SK-N-SH treated with all-trans-retinoic acid at 6 μM for 48 hours (cell line): ENCODE results near the gene NGEF.

ENCODE experiments used
- ATAC-seq: fragments of 200-7000 bp; cut with Tn5 transposase; 3 replicates; pipeline ENCODE4 v1.9.1; 2020; ENCODE audit warnings: mild to moderate bottlenecking, moderate library complexity
- ARNTL ChIP-seq: fragments of 450-650 bp; formaldehyde crosslinking; IDR thresholded peaks from 2 replicates; pipeline ENCODE4 v1.5.0; 2020; ENCODE audit warnings: low read depth, mild to moderate bottlenecking, moderate library complexity, borderline replicate concordance
- CREB5 ChIP-seq: fragments of 250-450 bp; sonication (Bioruptor Pico); IDR thresholded peaks from 2 replicates; pipeline ENCODE4 v1.5.1; 2020; ENCODE audit warnings: low read depth, mild to moderate bottlenecking, moderate library complexity
- CSDC2 ChIP-seq: fragments of 250-450 bp; sonication (Bioruptor Pico); IDR thresholded peaks from 2 replicates; pipeline ENCODE4 v1.5.0; 2020; ENCODE audit warnings: mild to moderate bottlenecking, moderate library complexity
- CSRNP3 ChIP-seq: fragments of 250-450 bp; sonication (Bioruptor Pico); IDR thresholded peaks from 2 replicates; pipeline ENCODE4 v1.5.1; 2021; ENCODE audit warnings: mild to moderate bottlenecking, moderate library complexity
- ESRRG ChIP-seq: fragments of 250-450 bp; sonication (Bioruptor Pico); IDR thresholded peaks from 2 replicates; pipeline ENCODE4 v1.6.1; 2021; ENCODE audit warnings: mild to moderate bottlenecking
- GLIS3 ChIP-seq: fragments of 250-450 bp; sonication (Bioruptor Pico); IDR thresholded peaks from 2 replicates; pipeline ENCODE4 v1.5.0; 2020; ENCODE audit warnings: mild to moderate bottlenecking, moderate library complexity
- ISL1 ChIP-seq: fragments of 250-450 bp; sonication (Bioruptor Pico); IDR thresholded peaks from 2 replicates; pipeline ENCODE4 v2.1.2; 2022; ENCODE audit warnings: mild to moderate bottlenecking, moderate library complexity
- PATZ1 ChIP-seq: fragments of 250-450 bp; sonication (Bioruptor Pico); IDR thresholded peaks from 2 replicates; pipeline ENCODE4 v1.8.0; 2020; ENCODE audit warnings: mild to moderate bottlenecking, moderate library complexity, borderline replicate concordance
- POU6F1 ChIP-seq: fragments of 250-450 bp; sonication (Bioruptor Pico); IDR thresholded peaks from 2 replicates; pipeline ENCODE4 v1.8.0; 2021; ENCODE audit warnings: low read depth, mild to moderate bottlenecking, moderate library complexity, borderline replicate concordance
- PPARA ChIP-seq: fragments of 250-450 bp; sonication (Bioruptor Pico); IDR thresholded peaks from 2 replicates; pipeline ENCODE4 v1.5.0; 2020; ENCODE audit warnings: mild to moderate bottlenecking, borderline replicate concordance
- SNAI2 ChIP-seq: fragments of 250-450 bp; sonication (Bioruptor Pico); IDR thresholded peaks from 2 replicates; pipeline ENCODE4 v1.5.0; 2020; ENCODE audit warnings: mild to moderate bottlenecking, moderate library complexity
- TCF4 ChIP-seq: fragments of 250-450 bp; sonication (Bioruptor Pico); IDR thresholded peaks from 2 replicates; pipeline ENCODE4 v1.8.0; 2021; ENCODE audit warnings: mild to moderate bottlenecking, moderate library complexity, borderline replicate concordance
- ZC3H10 ChIP-seq: fragments of 250-450 bp; sonication (Bioruptor Pico); IDR thresholded peaks from 2 replicates; pipeline ENCODE4 v1.5.1; 2021; ENCODE audit warnings: mild to moderate bottlenecking, moderate library complexity
- ZFP3 ChIP-seq: fragments of 250-450 bp; sonication (Bioruptor Pico); IDR thresholded peaks from 2 replicates; pipeline ENCODE4 v1.5.0; 2020; ENCODE audit warnings: mild to moderate bottlenecking, moderate library complexity
- ZFP30 ChIP-seq: fragments of 450-650 bp; formaldehyde crosslinking; IDR thresholded peaks from 2 replicates; pipeline ENCODE4 v1.5.0; 2022; ENCODE audit warnings: mild to moderate bottlenecking, moderate library complexity
- ZNF565 ChIP-seq: fragments of 450-650 bp; formaldehyde crosslinking; conservative IDR thresholded peaks from 2 replicates; pipeline ENCODE4 v1.5.0; 2020; ENCODE audit warnings: low read depth, mild to moderate bottlenecking, moderate library complexity
- ZNF70 ChIP-seq: fragments of 450-650 bp; formaldehyde crosslinking; IDR thresholded peaks from 2 replicates; pipeline ENCODE4 v1.5.0; 2020; ENCODE audit warnings: mild to moderate bottlenecking, moderate library complexity
- ZNF8 ChIP-seq: fragments of 450-650 bp; formaldehyde crosslinking; IDR thresholded peaks from 2 replicates; pipeline ENCODE4 v1.5.0; 2020; ENCODE audit warnings: mild to moderate bottlenecking, moderate library complexity
- TF ChIP-seq, protein P1 (sequence below): fragments of 250-450 bp; sonication (Bioruptor Pico); IDR thresholded peaks from 2 replicates; pipeline ENCODE4 v1.5.0; 2020; ENCODE audit warnings: mild to moderate bottlenecking, moderate library complexity

Gene NGEF

GRCh38 chr2:233007270-233007669 is 5.8 kb downstream of the NGEF start:
- no peak for ATAC-seq
- TF ChIP-seq ZNF565 (CRISPR knock-in tag) (no peak), GLIS3 (CRISPR knock-in tag) (no peak), CSRNP3 (no peak), ZC3H10 (CRISPR knock-in tag) (no peak), CSDC2 (no peak), ESRRG (CRISPR knock-in tag) (no peak), PPARA (CRISPR knock-in tag) (no peak), ZNF8 (no peak), ZFP30 (CRISPR knock-in tag) (no peak), ZFP3 (CRISPR knock-in tag) (no peak), PATZ1 (no peak), CREB5 (CRISPR knock-in tag) (no peak), SNAI2 (CRISPR knock-in tag) (no peak)
- TF ChIP-seq, protein P1, sequence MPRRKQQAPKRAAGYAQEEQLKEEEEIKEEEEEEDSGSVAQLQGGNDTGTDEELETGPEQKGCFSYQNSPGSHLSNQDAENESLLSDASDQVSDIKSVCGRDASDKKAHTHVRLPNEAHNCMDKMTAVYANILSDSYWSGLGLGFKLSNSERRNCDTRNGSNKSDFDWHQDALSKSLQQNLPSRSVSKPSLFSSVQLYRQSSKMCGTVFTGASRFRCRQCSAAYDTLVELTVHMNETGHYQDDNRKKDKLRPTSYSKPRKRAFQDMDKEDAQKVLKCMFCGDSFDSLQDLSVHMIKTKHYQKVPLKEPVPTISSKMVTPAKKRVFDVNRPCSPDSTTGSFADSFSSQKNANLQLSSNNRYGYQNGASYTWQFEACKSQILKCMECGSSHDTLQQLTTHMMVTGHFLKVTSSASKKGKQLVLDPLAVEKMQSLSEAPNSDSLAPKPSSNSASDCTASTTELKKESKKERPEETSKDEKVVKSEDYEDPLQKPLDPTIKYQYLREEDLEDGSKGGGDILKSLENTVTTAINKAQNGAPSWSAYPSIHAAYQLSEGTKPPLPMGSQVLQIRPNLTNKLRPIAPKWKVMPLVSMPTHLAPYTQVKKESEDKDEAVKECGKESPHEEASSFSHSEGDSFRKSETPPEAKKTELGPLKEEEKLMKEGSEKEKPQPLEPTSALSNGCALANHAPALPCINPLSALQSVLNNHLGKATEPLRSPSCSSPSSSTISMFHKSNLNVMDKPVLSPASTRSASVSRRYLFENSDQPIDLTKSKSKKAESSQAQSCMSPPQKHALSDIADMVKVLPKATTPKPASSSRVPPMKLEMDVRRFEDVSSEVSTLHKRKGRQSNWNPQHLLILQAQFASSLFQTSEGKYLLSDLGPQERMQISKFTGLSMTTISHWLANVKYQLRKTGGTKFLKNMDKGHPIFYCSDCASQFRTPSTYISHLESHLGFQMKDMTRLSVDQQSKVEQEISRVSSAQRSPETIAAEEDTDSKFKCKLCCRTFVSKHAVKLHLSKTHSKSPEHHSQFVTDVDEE (CRISPR knock-in tag): no peak

GRCh38 chr2:233006648-233007047 is 6.4 kb downstream of the NGEF start:
- ATAC-seq: no peak
- no peak for TF ChIP-seq POU6F1
- no peak for TF ChIP-seq PPARA (CRISPR knock-in tag)
- no peak for TF ChIP-seq ZNF565 (CRISPR knock-in tag)
- TF ChIP-seq GLIS3 (CRISPR knock-in tag): no peak
- no peak for TF ChIP-seq ZNF8
- no peak for TF ChIP-seq ZFP3 (CRISPR knock-in tag)
- no peak for TF ChIP-seq CREB5 (CRISPR knock-in tag)

DNA sequence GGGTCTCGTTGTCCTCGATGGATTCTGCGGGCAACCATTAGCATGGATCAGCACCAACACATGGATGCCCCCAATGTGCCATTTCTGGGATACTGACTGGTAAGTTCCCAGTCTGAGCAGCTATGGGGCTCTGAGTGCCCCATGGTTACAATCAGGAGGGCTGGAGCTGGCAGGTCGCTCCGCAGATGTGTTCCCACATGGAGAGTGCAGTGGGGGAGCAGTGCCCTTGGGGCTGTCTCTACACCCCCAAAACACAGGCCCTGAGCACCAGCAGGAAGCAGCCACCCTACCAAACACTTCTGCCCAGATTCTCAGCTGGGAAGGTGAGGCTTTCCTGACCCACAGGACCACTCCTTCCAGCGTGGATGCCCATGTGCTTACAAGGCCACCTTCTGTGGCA is 8.0 kb downstream of the NGEF start:
- TF ChIP-seq CREB5 (CRISPR knock-in tag) (no peak), ISL1 (CRISPR knock-in tag) (no peak), ZFP30 (CRISPR knock-in tag) (no peak), ARNTL (CRISPR knock-in tag) (no peak), ZNF565 (CRISPR knock-in tag) (no peak), ZNF8 (no peak), ESRRG (CRISPR knock-in tag) (no peak), POU6F1 (no peak), TCF4 (CRISPR knock-in tag) (no peak), ZNF70 (CRISPR knock-in tag) (no peak)
- TF ChIP-seq, protein P1 (CRISPR knock-in tag): no peak
- TF ChIP-seq, all 23 proteins: peak for 0
- no peak for ATAC-seq
